Activated T-helper 9 cell treated with anti-CD3 and anti-CD28 coated beads, Interleukin-2, amount 50 U/mL, for 16 hours (primary cell): ENCODE data around the gene ENTR1.
"Not testable (repeated sequence)": the region's sequence is repeated elsewhere in the genome, so short reads cannot be mapped to it uniquely, and the experiment has no call there.

Source experiments
- DNase-seq: peaks from one replicate; pipeline ENCODE4 v3.0.0-alpha.2; 2020; ENCODE audit warnings: low read depth

Gene ENTR1

DNA sequence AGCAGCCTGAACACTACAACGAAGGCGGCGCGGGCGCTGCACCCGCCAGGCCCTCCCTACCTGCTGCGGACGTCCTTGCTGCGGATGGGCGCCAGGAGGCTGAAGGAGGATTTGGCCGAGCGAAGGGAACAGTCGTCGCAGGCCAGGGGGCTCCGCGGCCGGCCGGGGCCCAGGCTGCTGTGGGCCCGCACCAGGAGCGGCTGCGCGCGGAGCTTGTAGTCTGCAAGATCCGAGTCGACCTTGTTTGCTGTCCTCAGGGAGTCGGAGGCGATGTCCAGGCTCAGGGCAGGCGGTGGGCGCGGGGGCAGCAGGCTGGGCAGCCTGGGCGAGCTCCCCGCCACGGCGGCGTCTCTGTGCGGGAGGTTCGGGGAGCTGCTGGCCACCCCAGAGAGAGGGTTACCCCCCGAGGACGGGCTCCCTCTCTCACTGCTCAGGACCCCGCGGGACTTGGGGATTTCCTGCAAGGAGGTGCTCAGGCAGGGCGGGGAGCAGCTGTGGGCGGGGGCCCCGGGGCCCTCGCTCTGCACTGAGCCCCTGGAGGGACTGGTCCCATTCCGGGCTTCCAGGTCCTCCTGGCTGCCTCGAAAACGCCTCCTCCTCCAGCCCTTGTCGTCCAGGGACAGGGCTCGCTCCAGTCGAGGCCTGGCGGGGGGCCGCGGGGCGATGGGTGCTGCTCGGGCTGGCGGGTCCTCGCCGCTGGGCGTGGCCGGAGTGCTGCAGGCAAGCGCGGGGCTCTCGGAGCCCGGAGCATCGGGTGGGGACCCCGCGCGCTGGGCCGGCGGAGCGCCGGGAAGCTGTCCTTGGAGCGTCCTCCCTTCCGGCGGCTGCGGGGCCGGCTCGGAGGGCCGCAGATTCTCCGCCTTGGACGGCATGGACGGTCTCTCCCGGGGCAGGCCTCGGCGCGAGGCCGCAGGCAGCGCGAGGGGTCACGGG lies 28.4 kb upstream of the ENTR1 start:
- peak; percentile 51 for DNase-seq

DNA sequence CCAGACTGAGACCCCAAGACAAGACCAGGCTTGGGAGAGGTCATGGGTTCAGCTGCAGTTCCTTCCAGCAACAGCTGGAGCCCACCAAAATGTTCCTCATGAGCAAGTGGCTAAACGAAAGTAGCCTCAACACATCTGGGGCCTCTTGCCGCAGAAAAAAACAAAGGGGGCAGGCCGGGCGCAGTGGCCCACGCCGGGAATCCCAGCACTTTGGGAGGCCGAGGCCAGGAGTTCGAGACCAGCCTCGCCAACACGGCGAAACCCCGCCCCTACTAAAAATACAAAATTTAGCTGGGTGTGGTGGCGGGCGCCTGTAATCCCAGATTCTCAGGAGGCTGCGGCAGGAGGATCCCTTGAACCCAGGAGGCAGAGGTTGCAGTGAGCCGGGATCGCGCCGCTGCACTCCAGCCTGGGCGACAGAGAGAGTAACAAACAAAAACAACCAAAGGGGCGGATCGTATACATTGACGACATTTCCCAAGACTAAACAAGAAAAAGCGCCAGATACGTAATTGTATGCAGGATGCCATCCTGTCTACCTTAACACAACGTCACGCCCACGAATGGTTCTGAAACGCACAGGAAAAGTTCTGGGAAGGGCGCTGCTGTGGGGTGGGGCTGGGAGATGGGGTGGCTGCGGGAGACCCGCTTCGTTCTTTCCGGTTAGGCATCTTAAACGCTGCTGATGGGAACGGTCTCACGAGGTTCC lies 27.6 kb upstream of the ENTR1 start:
- no peak for DNase-seq

DNA sequence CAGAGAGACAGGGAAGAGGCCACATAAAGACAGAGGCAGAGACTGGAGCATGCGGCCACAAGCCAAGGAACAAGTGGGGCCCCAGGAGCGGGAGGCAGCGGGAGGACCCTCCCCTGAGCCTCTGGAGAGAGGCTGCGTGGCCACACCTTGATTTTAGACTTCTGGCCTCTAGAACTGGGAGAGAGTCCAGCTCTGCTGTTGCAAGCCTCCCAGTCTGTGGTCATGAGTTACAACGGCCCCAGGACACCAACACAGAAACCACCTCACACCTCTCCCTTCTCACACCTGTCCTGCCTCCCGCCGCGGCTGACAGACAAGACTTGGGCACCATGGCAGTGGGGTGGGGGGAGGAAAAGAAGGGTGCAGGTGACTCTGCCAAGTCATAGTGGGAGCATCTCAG lies 27.0 kb upstream of the ENTR1 start:
- no peak for DNase-seq

DNA sequence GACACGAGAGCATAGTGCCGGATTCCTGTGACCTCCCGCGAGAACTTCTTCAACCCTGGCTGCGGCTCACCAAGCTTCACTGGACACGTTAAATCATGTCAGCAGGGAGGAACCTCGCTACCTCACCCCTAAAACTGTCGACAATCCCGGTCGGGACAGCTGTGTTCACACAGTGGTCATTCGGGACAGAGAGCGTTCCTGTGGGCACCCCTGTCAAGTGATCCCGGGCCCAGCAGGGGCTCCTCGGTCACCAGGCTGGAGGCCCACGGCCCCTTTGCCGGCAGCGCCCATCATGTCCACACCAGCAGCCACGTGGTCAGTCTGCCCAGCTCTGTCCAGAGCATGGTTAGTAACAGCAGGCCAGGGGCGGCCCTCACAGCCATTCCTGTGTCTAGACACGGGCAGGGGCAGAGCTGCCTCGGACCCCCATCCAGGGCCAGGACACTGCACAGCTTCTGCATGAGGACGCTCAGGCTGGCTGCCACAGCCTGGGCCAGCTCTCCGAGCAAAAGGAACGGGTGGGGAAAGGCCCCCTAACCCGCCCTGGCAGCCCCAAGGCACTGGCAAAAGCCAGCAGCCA lies 25.7 kb upstream of the ENTR1 start:
- no peak for DNase-seq

DNA sequence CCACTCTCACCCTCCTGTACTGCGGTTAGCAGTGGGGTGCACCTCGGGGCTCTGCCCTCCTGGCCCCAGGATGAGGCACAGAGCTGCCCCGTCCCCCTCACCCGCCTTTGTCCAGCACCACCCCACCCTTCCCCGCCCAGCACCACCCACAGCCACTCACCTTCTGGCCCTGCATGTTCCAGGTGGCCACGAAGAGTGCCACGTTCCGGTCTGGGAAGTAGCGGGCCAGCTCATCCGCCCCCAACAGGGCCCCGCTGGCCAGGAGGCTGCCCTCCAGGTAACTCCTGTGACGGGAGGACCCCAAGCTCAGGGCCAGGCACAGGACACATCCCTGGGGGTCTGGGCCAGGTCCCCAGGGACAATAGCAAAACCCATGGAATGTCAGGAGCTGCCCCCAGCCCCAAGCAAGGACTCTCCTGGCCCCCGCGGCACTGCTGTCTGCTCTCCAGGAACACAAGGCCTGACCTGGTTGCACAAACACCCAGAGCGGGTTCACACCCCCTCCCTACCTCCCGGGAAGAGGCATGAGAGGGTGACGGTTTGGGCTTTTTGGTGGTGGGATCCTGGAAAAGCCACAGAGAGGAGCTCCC lies 24.3 kb upstream of the ENTR1 start:
- no peak for DNase-seq

DNA sequence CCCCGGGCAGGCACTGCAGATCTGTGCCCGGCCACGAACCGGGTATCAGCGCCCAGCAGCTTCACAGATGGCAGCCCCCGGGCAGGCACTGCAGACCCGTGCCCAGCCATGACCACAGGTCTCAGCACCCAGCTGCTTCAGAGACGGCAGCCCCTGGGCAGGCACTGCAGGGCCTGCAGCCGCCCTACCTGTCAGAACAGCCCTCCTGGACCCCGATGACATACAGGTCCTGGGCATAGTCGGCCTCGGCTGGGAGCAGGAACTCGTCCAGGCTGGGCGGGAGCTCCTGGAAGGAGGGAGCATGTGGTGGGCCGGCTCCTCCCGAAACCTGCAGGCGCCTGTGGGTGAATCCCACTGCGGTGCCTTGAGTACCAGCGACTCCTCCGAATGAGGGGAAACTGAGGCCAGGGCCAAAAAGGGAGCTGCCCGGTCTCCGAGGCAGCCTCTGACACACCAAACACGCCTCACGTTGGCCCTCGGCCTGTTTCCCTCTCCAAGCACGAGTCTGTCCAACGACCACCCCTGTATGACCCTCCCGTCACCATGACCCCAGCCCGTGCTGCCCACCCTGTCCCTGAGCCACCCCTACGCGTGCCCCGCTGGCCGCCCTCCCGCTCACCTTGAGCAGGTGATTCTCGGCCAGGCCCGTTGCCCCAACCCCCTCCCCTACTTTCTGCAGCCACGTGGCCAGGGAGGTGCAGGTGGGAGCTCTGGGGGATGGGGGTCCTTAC lies 23.6 kb upstream of the ENTR1 start:
- DNase-seq: no peak

DNA sequence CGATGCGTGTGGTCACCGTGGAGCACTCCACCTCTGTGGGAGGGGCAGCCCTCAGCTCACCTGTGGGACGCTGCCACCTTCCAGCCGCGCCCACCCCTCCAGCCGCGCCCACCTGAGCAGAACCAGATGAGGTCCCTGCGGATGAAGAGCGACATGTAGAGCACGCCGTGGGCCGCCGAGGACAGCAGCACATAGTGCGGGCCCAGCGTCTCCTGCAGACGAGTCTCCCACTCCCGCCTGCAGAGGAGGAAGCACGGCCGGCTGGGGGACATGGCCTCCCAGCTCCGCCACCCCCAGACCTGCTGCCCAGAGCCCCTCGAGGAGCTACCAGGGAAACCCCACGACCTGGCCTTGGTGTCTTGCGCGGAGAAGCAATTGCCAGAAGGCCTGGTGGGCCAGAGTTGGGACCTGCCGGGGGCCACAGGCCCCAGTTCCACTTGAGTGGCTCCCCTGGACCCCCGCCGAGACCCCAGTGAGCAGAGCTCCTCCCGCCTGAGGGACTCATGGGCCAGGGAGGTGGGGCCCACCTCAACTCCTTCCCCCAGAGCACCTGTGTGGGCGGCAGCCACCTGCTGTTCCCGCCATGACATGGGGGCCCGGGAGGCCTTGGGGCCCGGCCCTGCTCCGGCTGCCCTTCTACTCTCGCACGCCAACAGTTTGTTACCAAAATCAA lies 22.8 kb upstream of the ENTR1 start:
- DNase-seq: no peak

DNA sequence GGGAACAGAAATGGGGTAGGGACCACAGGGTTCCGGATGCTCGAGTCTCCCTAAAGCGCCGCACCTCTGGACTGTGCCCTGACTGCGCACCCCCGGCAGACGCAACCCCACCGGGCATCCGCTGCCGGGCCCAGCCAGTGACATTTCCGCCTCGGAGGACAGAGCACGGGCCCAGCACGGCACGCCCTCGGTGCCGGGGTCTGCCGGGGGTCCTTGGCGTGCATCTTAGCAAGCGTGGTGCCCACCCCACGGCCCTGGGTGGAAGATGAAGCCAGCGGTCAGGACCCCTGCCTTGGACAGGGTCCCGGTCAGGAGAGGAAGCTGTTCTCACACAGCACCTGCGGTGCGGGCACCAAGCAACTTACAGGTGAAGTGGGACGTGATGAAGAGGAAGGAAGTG lies 22.2 kb upstream of the ENTR1 start:
- no peak for DNase-seq

DNA sequence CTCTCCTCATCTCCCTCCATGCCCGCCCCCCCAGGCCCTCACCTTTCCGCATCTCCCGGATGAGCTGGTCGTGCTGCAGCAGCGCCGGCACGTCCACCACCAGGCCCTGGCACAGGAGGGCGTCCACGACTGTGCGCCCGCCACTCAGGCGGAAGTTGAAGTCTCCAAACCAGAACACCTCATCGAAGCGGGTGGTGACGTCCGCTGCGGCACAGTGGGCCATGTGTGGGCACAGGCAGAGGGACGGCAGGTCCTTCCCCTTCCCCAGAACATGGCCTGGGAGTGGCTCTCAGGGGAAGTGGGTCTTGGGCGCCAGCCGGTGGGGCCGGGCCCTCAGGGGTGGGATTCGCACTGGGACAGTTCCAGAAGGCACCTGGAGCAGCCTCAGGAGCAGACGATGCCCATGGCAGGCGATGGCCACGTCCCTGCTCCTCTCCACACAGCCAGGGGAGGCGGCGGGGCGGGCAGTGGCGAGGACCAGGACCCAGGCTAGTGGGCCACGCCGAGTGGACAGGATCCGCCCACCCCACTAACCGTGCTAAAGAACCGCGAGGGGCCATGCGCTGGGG lies 21.5 kb upstream of the ENTR1 start:
- DNase-seq: no peak

DNA sequence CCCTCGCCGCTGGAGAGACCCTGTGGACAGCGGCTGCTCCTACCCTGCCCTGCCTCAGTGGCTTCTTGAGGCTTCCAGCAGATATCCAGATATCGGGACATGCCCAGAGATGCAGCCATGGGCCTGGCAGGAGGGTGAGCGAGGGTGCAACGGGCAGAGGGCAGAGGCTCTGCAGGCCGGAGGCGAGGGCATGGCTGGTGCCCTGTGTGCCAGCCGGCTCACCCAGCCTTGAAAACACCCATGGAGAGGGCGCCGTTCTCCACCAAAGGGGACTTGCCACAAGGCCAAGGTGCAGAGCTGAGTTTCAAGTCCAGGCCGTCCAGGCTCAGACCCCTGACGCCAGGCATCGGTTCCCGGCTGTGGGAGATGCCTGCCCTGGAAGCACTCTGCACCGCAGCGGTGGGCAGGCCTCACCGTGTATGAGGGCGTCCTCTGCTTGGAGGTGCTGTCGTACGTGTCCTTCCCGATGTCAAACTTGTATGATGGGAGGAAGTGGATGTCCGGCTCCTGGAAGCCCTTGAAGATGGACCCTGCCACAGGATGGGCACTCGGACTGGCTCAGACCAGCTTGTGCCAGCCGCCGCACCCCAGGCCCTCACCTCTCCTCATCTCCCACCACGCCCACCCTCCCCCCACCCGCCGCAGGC lies 20.3 kb upstream of the ENTR1 start:
- no peak for DNase-seq

DNA sequence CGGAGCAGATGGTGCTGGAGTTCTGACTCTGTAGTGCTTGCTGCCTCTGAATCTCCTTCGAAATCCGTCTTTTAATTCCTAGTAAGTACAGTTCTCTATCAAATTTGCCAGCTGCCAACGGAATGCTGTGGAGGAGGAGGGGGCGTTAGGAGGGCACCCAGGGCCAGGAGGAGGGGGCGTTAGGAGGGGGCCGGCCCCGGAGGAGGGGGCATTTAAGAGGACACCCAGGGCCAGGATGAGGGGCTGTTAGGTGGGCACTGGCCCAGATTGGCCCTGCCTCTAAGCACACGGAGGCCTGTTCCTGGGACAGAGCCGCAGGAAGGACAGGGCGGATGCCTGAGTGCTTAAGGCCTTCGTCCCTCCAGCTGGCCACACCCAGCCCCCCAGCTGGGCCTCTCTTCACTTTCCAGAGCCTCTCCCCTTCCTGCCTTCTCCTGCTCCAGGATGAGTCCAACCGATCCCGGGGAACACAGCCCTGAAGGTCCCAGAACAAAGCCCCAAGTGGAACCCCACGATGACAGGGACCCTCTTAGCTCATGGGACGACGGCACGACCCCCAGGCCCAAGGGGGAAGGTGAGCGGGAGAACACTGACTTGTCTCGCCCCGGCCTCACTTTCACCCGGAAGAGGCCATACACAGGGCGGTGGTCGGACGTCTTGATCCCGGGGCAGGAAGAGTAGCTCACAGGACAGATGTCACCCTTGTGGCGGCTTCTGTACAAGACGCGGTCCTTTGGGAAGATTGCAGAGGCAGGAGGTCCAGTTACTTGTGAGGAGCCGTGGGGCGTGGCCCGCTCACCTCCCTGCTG lies 19.5 kb upstream of the ENTR1 start:
- DNase-seq: no peak

DNA sequence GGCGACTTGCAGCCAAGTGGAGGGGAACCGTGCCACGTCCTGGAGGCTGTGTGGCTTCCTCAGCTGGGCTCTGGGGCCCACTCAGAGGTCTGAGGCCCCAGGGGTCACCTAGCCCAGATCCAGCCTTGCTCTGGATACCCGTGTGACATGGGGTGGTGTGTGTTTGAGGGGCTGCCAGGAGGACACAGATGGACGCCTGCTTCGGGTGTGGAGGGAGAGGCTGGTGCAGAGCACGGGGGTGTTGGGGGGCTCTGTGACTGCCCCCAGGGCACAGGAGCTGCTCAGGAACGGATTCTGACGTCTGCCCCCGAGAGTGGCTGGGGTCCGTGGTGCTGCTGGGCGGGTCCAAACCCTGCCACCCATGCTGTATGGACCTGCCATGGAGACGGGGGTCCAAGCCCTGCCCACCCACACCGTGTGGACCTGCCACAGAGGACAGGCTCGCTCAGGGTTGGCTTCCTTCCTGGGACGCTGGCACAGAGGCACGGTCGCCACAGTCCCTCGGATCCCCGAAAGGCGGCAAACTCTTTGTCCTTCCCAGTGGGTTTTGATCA lies 18.7 kb upstream of the ENTR1 start:
- DNase-seq: no peak

DNA sequence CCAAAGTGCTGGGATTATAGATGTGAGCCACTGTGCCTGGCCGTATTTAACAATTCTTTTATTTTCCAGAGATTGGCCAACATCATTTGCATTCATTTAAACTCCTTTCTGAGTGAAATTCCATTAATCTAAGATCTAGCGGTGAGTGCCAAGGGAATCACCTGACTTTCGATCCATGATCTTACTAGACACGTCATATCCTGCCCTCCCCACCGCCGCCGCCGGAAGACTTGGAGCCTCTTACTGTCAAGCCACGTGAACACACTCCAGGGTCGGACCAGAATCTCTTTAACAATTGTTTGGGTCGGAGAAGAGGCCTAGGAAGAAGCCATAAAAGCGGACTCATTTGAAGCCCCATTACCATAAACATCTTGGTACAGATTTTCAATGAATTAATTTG lies 16.4 kb upstream of the ENTR1 start:
- DNase-seq: no peak

DNA sequence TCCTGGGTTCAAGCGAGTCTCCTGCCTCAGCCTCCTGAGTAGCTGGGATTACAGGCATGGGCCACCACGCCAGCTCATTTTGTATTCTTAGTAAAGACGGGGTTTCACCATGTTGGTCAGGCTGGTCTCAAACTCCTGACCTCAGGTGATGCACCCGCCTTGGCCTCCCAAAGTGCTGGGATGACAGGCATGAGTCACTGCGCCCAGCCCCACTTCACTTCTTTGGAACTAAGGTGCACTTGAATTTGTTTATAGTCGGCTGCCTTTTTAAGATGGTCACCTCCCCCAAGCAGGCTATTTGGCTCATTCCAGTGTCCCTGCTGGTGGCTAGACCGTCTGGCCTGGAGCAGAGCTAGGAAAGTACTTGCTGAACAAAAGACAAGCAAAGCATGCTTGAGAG lies 15.0 kb upstream of the ENTR1 start:
- DNase-seq: not testable (repeated sequence)

DNA sequence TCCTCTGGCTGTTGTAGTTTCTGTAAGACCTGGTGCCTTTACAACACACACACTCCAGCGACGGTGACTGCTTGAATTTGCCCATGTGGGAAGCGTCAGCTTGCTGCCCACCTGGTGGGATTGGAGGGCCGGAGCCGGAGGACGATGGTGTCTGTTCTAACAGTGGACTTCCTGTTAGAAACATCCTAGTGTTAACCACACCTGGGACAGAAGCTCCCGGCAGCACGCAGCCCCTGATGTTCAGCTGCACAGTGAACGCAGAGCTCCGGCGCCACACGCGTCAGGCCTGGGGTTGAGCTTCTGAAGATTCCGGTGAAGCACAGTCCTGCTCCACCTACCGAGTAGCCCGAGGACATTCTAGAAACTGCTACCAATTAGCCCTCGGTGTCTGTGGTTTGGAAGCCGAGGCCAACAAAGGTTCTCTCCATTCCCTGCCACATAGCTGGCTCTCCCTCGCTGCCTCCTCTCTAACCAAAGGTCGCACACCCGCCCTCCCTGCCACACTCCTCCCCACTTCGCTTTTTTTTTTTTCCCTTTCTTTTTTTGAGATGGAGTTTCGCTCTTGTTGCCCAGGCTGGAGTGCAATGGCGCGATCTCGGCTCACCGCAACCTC lies 14.4 kb upstream of the ENTR1 start:
- DNase-seq: no peak

DNA sequence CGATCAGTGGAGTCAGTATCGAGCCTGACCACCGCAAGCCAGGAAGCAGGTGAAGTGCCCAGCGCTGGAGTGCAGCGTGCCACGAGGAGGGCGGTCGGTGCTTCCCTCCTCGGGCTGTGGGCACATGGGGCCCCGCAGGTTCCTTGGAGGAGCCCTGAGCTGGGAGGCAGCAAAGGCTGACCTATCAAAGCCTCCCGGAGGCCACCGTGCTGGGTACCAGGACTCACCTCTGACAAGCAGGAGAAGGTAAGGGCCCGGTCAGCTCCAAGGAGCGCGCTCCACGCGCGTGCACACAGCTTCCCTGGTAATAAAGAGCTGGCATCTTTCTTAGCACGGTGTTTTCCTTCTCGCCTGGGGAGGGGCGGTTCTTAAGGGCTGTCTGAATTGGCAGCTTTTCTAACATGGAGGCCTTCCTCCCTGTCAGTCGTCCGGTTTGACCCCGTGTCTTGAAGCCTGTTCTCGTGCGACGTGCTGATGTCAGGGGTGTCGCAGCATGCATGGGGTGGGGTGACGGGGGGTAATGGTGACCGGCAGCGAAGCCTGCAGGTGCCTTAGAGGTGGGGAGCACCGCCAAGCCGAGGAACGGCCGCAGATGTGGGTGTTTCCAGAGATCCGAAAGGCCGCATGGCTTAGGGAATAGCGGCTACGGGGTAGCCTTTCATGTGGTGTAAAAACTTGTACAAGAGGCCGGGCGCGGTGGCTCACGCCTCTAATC lies 13.2 kb upstream of the ENTR1 start:
- DNase-seq: no peak

DNA sequence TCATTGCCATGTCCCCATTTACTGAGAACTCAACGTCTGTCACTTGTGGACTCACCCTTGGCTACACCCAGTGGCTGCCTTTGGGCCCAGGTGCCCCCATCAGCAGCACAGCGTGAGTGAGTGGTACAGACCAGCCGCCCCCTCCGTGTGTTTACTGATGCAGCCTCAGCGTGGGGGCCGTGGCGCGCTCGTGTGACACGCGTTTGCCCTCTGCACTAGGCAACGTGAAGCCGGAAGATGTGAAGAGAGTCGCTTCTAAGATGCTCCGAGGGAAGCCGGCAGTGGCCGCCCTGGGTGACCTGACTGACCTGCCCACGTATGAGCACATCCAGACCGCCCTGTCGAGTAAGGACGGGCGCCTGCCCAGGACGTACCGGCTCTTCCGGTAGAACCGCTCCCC lies 12.5 kb upstream of the ENTR1 start:
- DNase-seq: no peak

DNA sequence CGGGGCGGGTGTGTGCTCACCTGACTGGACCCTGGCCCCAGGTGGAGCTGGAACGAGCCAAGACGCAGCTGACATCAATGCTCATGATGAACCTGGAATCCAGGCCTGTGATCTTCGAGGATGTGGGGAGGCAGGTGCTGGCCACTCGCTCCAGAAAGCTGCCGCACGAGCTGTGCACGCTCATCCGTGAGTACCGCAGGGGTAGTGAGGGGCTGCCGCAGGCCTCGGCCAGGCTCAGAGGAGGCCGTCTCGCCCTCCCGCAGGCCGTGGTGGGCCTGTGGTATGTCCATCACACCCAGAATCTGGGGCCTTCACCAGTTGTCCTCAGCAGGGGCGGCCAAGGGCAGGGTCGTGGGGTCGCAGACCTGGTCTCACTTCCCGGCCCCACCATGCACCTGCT lies 11.4 kb upstream of the ENTR1 start:
- no peak for DNase-seq
